Stimulated activated CD8-positive, alpha-beta memory T cell treated with anti-CD3 and anti-CD28 coated beads, Interleukin-7, amount 100 ng/mL, for 4 hours (primary cell): Measurements from ENCODE around the gene PSMA8.
"Not testable (repeated sequence)": the region's sequence is repeated elsewhere in the genome, so short reads cannot be mapped to it uniquely, and the experiment has no call there.

ENCODE experiments used
- DNase-seq, 2 donors: peaks; one replicate each; pipeline ENCODE4 v3.0.0-alpha.2; 2020; ENCODE audit warnings: low read depth in 2 of 2

The PSMA8 gene

GRCh38 chr18:26175481-26175880 is 41.8 kb downstream of the PSMA8 start:
- no peak for DNase-seq

DNA sequence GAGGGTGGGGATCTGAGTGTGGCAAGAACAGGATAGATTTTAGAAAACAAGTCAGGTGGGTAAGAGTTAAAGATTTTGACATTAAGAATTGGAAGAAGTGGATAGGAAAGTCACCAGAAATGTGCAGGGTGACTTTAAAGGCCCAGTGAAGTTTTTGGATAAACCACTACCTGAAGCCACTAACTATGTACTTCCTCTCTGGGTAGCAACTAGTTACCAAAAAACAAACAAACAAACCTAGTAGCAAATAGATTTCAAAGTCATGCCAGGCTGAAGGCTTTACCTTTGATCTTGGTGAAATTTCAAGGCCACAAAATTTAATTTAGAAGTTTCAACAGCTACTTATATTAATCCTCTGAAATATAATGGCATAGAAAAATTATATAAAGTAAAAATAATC is 42.5 kb downstream of the PSMA8 start:
- no peak for DNase-seq

GRCh38 chr18:26181343-26181826 is 47.7 kb downstream of the PSMA8 start:
- no peak for DNase-seq

- no peak for DNase-seq
Observed at GRCh38 chr18:26183395-26184112, 49.9 kb downstream of the PSMA8 start.

GRCh38 chr18:26185267-26185666 is 51.6 kb downstream of the PSMA8 start:
- no peak for DNase-seq

DNA sequence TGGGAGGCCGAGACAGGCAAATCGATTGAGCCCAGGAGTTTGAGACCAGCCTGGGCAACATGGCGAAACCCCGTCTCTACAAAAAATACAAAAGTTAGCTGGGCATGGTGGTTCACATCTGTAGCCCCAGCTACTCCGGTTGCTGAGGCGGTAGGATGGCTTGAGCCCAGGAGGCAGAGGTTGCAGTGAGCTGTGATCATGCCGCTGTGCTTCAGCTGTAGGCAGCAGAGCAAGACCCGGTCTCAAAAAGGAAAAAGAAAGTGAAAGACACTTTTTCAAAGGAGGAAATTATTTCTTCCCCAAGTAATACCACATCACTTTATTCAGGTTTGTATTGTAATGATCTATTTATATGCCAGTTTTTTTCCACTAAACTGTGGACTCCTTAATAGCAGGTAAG is 56.8 kb downstream of the PSMA8 start:
- peak; percentile 22 to 27 for DNase-seq

- no peak for DNase-seq
Observed at GRCh38 chr18:26192233-26192632, 58.6 kb downstream of the PSMA8 start.

DNA sequence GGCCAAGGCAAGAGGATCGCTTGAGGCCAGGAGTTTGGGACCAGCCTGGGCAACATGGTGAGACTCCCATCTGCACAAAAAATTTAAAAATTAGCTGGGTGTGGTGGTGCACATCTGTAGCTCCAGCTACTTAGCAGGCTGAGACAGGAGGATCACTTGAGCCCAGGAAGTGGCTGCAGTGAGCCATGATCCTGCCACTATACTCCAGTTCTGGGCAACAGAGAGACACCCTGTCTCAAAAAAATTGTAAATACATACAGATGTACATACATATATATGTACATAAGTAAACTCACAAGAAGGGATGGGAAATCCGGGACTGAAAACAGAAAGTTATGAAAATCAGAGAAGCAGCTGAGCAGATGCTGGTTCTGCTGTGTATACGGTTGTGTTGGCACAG is 62.9 kb downstream of the PSMA8 start:
- no peak for DNase-seq

- not testable (repeated sequence) for DNase-seq
Observed at GRCh38 chr18:26202001-26202400, 68.3 kb downstream of the PSMA8 start.

DNA sequence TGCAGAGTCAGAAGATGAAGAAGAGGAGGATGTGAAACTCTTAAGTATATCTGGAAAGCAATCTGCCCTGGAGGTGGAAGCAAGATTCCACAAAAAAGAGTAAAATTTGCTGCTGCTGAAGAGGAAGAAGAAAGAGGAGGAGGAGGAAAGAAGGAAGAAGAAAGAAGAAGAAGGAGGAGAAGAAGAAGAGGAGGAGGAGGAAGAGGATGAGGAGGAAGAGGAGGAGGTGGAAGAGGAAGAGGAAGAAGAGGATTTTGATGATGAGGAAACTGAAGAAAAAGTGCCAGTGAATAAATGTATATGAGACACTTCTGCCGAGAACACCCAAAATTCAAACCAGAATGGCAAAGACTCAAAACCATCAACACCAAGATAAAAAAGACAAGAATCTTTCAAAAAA is 71.6 kb downstream of the PSMA8 start:
- no peak for DNase-seq

DNA sequence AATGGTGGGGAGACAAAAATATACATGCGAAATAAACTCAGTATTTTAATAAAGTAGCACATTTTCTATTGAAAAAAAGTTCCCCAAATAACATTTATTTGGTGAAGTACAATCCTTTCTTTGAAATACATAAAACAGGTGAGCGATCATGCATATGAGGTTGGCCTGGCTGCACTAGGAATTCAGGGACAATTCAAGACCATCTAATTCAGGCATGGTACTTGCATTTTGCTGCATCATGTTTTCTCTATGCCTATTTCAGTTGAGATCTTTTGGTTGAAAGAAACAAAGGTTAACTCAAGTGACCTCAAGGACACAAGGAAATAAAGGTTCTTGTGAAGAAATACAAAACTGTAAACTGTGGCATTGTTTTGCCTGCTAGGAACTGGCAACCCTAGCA is 72.8 kb downstream of the PSMA8 start:
- DNase-seq, result no peak

GRCh38 chr18:26207937-26208336 is 74.3 kb downstream of the PSMA8 start:
- no peak for DNase-seq

DNA sequence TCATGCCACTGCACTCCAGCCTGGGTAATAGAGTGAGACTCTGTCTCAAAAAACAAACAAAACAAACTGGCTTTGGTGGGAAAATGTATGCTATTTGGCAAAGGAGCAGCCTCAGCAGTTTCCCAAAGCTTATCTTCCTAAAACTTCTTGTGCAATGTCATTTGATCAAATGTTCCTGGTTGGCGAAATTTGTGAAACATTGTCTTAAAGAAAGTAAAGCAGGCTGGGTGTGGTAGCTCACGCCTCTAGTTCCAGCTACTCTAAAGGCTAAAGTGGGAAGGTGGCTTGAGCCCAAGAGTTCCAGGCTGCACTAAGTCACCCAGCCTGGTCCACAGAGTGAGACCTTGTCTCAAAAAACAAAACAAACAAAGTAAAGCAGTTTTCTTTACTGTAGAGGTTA is 75.3 kb downstream of the PSMA8 start:
- DNase-seq, result no peak

- no peak for DNase-seq
Observed at GRCh38 chr18:26210147-26210546, 76.5 kb downstream of the PSMA8 start.

GRCh38 chr18:26215247-26215970 is 81.7 kb downstream of the PSMA8 start:
- DNase-seq, result peak; percentile 7 to 8

GRCh38 chr18:26225022-26225693 is 91.5 kb downstream of the PSMA8 start:
- DNase-seq, result no peak

- DNase-seq, result no peak
Observed at GRCh38 chr18:26225915-26226228, 92.2 kb downstream of the PSMA8 start.

- DNase-seq, result peak; percentile 87 to 91
Observed at GRCh38 chr18:26226229-26227050, 92.8 kb downstream of the PSMA8 start, which contains the start of gene TAF4B. TSS of gene TAF4B (plus strand) at chr18:26226445. CDS start at chr18:26226934, 489 bp downstream.

DNA sequence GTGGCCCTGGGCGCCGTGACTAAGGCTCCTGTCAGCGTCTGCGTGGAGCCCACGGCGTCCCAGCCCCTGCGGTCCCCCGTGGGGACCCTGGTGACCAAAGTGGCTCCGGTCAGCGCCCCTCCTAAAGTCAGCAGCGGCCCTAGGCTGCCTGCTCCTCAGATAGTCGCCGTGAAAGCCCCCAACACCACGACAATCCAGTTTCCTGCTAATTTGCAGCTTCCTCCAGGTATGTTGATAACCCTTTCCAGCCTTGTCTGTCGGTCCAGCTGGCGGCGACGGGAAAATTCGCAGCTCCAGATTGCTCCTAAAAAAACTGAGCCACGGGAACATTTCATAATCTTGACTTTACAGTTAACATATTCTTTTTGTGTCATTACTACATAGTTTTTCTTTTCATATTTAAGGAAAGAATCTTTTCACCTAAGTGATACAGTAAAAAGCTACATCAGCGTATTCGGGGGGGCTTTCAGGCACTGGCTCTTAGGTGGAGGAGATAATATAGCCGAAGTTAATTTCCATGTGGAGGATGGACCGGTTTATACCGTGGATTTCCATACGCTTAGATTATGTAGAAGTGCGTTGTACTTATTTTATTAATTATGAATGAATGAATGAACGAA is 93.5 kb downstream of the PSMA8 start:
- no peak for DNase-seq

GRCh38 chr18:26228562-26229260 is 95.0 kb downstream of the PSMA8 start:
- no peak for DNase-seq

- no peak for DNase-seq
Observed at GRCh38 chr18:26230497-26230896, 96.8 kb downstream of the PSMA8 start.
